GM12872 (cell line): ENCODE results near the gene SPTAN1.

Source experiments
- CTCF ChIP-seq: IDR thresholded peaks from 3 replicates; pipeline ENCODE4 v1.5.1; 2011; ENCODE audit warnings: low read depth, mild to moderate bottlenecking, low read length, moderate library complexity; ENCODE audit not compliant: insufficient read depth

The SPTAN1 gene

GRCh38 chr9:128526720-128527119 is 25.7 kb upstream of the SPTAN1 start:
- no peak for TF ChIP-seq CTCF

DNA sequence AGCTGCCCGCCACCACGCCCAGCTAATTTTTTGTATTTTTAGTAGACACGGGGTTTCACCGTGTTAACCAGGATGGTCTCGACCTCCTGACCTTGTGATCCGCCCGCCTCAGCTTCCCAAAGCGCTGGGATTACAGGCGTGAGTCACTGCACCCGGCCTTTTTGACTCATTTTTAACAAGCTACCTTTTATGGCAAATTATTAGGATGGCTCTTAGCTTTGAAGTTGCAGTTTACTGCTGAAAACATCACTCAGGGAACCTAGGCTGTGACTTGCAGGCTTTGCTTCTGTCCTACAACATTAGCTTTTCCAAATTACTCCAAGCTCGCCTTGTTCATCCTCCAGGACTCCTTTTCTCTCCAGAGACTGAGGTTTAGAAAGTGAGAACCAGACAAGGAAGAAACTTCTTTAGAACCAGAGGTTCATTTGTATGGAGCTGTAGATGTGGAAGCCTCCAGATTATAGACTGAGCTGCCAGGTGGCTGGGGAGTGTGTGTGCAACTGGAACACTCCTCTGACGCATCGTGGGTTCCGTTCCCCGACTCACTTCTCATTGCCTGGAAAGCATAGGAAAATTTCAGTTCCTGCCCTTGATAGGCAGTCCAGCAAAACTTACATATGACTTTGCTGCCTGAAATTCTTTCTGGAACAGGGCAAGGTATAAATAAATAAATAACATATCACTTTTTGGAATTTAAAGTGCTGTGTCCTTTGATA is 23.8 kb upstream of the SPTAN1 start:
- TF ChIP-seq CTCF: no peak

DNA sequence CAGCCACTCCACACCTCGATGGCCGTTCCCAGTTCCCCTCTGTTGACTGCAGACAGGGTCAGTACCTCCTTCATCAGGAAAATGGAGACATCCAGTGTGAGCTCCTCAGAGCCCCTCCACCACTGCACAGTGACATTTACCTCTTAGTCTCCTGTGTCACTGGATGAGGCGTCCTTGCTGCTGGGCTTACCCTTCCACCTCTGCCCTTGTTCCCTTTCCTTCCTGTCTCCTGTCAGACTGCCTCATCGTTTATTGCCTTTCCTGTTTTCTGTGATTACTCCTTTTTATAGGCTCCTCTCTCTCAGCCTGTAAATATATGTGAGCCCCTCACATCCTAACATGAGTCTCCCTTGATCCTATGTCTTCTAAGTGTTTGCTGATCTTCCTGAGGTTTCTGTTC is 23.2 kb upstream of the SPTAN1 start:
- no peak for TF ChIP-seq CTCF

- TF ChIP-seq CTCF: no peak
These were observed 19.8 kb upstream of the SPTAN1 start for GRCh38 chr9:128532581-128532980.

GRCh38 chr9:128540634-128541360 is 11.6 kb upstream of the SPTAN1 start:
- no peak for TF ChIP-seq CTCF

- no peak for TF ChIP-seq CTCF
These were observed 5.9 kb upstream of the SPTAN1 start for GRCh38 chr9:128546504-128546903.

DNA sequence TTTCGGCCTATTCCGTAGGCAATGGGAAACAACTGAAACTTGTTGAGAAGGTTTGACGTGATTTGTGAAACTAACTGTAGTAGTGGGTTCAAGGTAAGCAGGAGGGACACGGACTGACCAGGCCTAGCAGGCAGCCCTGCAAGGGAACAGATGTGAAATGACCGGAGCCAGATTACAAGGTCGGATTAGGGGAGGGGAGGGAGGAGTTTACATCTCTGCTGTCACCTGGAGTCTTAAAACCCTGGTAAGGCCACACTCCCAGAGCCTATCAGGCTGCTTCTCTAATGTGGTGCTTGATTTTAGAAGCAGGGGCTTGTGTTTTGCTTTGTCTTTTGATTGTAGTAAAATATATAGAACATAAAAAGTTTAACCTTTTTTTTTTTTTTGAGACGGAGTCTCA is 3.5 kb upstream of the SPTAN1 start:
- TF ChIP-seq CTCF: no peak
